ENCODE data around the gene DIPK1C. TPM values are rescaled to one million over a fixed set of nuclear protein-coding genes. Genes with fewer than 3 reads are reported as not detected.

The DIPK1C gene
- total and polyA plus RNA-seq, 10 of the 15 experiments (the other 5 are each of a cell fraction or from before 2014, with no cell fraction given) = not detected

DNA sequence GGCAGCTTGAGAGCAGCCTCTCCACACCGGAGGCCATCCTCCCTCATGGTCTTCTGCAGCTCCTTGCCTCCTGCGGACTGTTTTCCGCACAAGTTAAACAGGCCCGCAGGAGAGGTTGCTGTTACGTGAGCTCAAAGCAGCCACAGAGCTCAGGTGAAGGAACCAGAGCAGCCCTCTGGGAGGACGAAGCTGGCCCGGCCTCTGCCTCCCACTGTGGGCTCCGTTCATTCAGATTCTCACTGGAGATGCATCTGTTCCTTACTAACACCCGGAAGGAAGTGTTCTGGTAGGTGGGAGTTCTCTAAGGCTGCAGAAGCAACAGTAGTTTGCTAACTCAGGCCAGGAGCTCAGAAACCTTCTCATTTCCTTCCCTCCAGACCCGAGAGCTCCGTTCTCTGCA, 10.9 kb downstream of the DIPK1C start (continued):
- TF ChIP-seq, protein P1, sequence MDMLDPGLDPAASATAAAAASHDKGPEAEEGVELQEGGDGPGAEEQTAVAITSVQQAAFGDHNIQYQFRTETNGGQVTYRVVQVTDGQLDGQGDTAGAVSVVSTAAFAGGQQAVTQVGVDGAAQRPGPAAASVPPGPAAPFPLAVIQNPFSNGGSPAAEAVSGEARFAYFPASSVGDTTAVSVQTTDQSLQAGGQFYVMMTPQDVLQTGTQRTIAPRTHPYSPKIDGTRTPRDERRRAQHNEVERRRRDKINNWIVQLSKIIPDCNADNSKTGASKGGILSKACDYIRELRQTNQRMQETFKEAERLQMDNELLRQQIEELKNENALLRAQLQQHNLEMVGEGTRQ (IDR thresholded peaks at IDR 0.05; ENCODE audit: borderline replicate concordance, low read depth, low read length) = no peak
- TF ChIP-seq ZNF687 (IDR thresholded peaks at IDR 0.05) = no peak
- no peak for TF ChIP-seq NKRF (conservative IDR thresholded peaks at IDR 0.05)
- no peak for TF ChIP-seq MTA3 (IDR thresholded peaks at IDR 0.05; ENCODE audit: borderline replicate concordance, low read length)
- TF ChIP-seq ZNF622 (IDR thresholded peaks at IDR 0.05) = no peak
- TF ChIP-seq YBX1 (IDR thresholded peaks at IDR 0.05) = no peak
- no peak for TF ChIP-seq ZNF207 (IDR thresholded peaks at IDR 0.05; ENCODE audit: borderline replicate concordance)
- TF ChIP-seq SREBF2 (IDR thresholded peaks at IDR 0.05; ENCODE audit: low read length) = no peak
- no peak for TF ChIP-seq RAD51 (IDR thresholded peaks at IDR 0.05)
